ENCODE results near the gene KRTAP3-3.
A peak's percentile ranks its signal among the peaks of the same experiment; 100 is the strongest.

The KRTAP3-3 gene

DNA sequence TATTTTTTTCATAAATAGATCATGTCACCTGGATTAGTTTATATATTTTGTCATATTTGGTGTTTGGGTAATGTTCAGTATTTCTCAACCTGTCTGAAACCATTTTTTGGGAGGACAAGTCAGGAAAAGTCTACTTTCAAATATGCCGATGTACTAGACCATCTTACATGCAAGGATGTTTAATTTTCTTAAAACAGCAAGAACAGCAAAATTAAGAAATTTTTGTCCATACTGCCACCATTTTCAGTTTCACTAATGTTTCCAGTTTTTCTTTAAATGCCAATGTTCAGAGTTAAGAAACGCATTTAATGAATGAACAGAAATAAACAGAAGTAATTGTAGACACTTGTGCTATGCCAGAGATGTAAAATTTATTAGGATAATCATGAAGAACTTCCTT, 880 bp downstream of the KRTAP3-3 start:
- DNase-seq: no peak
- TF ChIP-seq POLR2A (IDR thresholded peaks at IDR 0.05; ENCODE audit: low read length) (no peak), GATA1 (IDR thresholded peaks at IDR 0.05; ENCODE audit: low read depth, low read length) (no peak)

DNA sequence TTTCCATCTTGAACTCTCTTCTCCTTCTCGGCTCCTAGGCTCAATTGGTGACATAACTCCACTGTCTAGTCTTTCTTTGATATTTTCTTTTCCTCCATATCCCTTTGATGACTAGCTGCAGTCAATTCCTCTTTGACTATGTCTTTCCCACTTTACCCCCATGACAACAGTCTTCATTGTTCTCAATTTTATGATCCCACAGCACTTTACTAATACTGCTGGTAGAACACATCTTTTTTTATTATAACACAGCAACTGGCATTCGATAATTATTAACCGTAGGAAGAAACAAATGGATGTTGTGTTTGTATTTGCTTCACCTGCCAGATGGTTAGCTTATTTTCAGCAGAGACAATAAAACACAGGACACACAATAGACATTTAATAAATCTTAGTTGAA, 1.3 kb downstream of the KRTAP3-3 start:
- no peak for TF ChIP-seq POLR2A (IDR thresholded peaks at IDR 0.05; ENCODE audit: low read length)
- TF ChIP-seq GATA1 (IDR thresholded peaks at IDR 0.05; ENCODE audit: low read depth, low read length): no peak
- no peak for DNase-seq

DNA sequence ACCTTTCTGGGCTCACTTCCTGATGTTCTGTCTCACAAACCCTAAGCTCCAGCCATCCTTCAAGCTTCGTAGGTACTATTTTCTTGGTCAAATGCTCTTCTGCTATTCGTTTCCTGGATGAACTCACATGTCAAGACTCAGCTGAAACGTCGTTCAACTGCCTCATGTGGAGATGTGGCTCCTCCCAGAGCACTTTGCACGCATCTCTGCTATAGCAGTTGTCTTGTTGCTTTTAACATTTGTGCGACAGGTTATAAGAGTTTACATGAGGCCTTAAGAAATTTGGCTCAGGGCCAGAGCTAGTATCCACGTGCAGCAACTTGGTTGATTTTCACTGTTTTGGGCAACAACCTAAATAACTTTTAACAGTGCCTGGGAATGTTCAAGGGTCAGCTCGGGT, 7.0 kb downstream of the KRTAP3-3 start:
- DNase-seq: no peak
- TF ChIP-seq POLR2A (IDR thresholded peaks at IDR 0.05; ENCODE audit: low read length) (no peak), GATA1 (IDR thresholded peaks at IDR 0.05; ENCODE audit: low read depth, low read length) (no peak)

DNA sequence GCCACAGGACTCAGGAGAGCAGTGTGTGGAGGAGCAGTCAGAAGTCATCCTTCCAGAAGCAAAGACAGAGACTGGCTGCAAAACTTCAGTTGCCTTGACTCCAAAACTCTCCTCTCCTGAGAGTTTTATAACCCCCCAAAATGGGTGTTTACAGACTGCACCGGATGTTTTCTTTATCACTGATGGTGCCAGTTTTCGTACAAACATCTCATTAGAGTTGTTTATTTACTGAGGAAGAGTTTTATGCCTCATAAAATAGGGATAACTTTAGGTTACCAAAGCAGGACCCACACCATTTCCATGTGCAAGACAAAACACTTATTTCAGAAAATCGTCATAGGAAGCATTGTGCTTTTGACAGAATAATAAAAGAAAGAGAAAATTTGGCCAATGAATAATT, 9.7 kb downstream of the KRTAP3-3 start, which contains the start of gene KRT40:
TSS of gene KRT40 (minus strand) at position 101 of the 400 bp plus-strand sequence. CDS start at position 48, 53 bp downstream.
- TF ChIP-seq GATA1 (IDR thresholded peaks at IDR 0.05; ENCODE audit: low read depth, low read length): no peak
- no peak for TF ChIP-seq POLR2A (IDR thresholded peaks at IDR 0.05; ENCODE audit: low read length)
- DNase-seq: no peak

DNA sequence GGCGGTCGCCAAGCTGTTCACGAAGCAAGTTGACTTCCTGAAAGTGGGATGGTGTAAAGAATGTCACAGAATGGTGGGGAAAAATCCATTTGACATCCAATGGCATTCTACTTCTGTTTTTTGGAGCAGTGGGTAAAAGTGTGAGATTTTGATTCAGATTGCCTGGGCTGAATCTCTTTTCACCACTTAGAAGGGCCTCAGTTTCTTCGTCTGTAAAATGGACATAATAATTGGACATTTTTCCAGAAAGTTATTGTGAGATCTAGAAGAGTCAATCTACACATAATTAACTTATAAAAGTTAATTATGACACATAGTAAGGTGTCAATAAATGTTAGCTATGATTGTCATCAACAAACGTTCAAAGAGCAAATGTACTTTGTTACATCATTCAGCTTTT, 12.8 kb downstream of the KRTAP3-3 start:
- TF ChIP-seq POLR2A (IDR thresholded peaks at IDR 0.05; ENCODE audit: low read length) (no peak), GATA1 (IDR thresholded peaks at IDR 0.05; ENCODE audit: low read depth, low read length) (no peak)
- no peak for DNase-seq

DNA sequence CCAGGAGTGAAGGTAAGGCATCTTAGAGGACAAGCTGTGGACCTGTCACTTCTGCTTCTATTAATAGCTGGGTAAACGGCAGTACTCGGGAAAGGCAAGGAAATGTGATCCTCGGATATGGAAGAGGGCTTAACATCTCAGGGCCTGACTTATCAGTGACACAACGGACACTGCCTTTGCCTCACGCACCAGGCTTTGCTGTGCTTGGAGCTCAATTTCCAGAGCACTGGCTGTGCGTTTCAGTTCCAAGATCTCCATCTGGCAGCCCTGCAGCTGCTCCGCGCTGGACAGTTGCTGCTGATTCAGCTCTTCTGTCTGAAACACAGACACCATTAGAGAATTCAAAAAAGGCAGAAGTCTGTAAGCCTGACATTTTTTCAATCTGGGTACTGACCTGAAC, 13.4 kb downstream of the KRTAP3-3 start:
- DNase-seq: no peak
- TF ChIP-seq POLR2A (IDR thresholded peaks at IDR 0.05; ENCODE audit: low read length) (no peak), GATA1 (IDR thresholded peaks at IDR 0.05; ENCODE audit: low read depth, low read length) (no peak)

DNA sequence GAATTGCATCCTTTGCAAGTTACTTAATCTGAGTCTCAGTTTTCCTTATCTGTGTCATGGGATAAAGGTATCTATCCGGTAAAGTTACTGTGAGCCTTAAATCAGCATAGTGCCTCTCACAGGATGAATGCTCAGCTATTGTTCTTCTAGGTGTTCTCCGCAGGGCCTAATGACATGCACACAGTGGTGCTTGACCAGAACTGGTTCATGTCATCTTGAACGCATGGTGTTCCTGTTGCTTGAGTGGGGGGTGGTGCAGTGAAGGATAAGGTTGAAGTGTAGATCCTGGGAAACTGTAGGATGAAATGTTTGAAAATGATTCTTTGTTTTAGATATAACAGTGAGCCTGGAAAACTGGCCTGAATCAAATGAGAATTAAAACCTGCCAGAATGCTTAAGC, 13.8 kb downstream of the KRTAP3-3 start:
- DNase-seq: no peak
- TF ChIP-seq POLR2A (IDR thresholded peaks at IDR 0.05; ENCODE audit: low read length): no peak
- TF ChIP-seq GATA1 (IDR thresholded peaks at IDR 0.05; ENCODE audit: low read depth, low read length): no peak

DNA sequence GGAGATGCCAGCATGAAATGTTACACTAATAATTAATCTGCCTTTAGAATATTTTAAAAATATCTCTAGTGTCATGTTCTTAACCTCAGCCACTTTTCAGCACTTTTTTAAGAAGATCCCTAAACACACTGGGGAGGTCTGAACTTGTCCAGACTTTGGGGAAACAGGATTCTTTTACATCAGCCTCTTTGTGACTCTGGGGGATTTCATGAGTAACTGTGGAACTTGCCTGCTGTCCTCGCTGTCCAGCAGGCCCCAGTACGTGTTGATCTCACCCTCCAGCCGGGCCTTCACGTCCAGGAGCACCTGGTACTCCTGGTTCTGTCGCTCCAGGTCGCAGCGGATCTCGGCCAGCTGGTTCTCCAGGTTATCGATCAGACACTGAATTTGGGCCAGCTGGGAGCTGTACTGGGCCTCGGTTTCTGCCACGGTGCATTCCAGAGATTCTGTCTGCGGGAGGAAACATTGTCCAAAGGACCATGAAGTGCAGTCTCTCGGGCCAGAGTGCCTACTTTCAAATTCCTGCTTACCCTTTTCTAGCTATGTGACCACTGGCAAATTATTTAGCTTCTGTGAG, 15.3 kb downstream of the KRTAP3-3 start:
- TF ChIP-seq POLR2A (IDR thresholded peaks at IDR 0.05; ENCODE audit: low read length) (no peak), GATA1 (IDR thresholded peaks at IDR 0.05; ENCODE audit: low read depth, low read length) (no peak)
- DNase-seq: no peak

DNA sequence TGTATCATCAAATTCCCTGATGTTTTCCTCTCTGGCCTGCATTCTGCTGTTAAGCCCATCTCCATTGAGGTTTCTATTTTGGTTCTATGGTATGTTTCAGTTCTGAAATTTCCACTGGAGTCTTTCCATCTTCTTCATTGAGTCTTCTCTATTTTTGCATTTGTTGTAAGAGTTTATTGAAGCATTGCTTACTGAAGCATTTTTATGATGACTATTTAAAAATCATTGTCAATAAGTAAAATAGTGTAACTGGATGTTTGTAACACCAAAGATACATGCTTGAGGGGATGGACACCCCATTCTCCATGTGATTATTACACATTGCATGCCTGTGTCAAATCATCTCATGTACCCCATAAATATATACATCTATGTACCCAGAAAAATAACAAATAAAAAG, 18.4 kb downstream of the KRTAP3-3 start:
- TF ChIP-seq POLR2A (IDR thresholded peaks at IDR 0.05; ENCODE audit: low read length): no peak
- no peak for TF ChIP-seq GATA1 (IDR thresholded peaks at IDR 0.05; ENCODE audit: low read depth, low read length)
- no peak for DNase-seq

DNA sequence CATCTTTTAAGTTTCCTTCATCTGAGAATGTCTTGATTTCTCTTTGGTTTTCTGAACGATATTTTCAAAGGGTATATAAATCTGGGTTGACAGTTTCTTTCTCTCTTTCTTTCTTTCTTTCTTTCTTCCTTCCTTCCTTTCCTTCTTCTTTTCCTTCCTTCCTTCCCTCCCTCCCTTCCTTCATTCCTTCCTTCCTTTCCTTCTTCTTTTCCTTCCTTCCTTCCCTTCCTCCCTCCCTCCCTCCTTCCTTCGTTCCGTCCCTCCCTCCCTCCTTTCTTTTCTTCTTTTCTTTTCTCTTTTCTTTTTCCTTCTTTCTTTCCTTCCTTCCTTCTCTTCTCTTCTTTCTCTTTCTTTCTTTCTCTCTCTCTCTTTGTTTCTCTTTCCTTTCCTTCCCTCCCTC, 19.6 kb downstream of the KRTAP3-3 start:
- TF ChIP-seq GATA1 (IDR thresholded peaks at IDR 0.05; ENCODE audit: low read depth, low read length): no peak
- TF ChIP-seq POLR2A (IDR thresholded peaks at IDR 0.05; ENCODE audit: low read length): no peak
- no peak for DNase-seq

DNA sequence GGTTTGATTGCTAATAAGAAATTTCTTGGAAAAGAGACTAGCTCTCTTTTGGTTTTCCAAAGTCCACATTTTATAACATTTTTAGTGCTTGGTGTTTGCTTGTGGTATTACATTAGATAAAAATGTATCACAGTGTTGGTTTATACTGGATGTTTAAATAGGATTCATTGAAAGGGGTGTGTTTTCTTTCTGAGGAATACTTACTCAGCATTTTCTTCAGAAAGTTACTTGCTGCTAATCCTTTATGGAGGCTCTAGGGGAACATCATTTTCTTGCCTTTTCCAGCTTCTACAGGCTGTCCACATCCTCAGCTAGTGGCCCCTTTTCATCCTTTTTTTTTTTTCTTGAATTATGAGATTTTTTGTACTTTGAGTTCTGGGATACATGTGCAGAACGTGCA, 26.4 kb downstream of the KRTAP3-3 start:
- no peak for TF ChIP-seq POLR2A (IDR thresholded peaks at IDR 0.05; ENCODE audit: low read length)
- TF ChIP-seq GATA1 (IDR thresholded peaks at IDR 0.05; ENCODE audit: low read depth, low read length): no peak
- no peak for DNase-seq

DNA sequence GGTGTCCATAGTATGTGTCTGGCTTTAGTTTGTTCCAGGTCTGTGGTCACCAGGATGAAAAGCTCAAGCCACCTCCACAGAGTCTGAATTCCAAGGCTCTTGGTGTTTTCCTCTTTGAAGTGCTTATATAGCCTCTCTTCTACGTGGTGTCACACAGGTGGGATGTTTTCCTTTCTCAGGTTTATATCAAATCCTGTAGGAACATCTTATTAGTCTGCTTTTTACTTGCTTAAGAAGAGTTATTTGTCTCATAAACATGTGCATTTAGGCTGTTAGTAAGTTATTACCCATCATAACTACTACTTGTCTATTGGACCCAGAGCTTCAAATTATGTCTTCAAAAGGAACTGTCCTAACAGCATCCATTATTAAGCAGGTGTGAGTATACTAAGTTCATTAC, 27.1 kb downstream of the KRTAP3-3 start, which contains the start of gene KRT39:
TSS of gene KRT39 (minus strand) at position 101 of the 400 bp plus-strand sequence. CDS start at position 9, 92 bp downstream.
- DNase-seq: no peak
- TF ChIP-seq GATA1 (IDR thresholded peaks at IDR 0.05; ENCODE audit: low read depth, low read length) (no peak), POLR2A (IDR thresholded peaks at IDR 0.05; ENCODE audit: low read length) (no peak)

DNA sequence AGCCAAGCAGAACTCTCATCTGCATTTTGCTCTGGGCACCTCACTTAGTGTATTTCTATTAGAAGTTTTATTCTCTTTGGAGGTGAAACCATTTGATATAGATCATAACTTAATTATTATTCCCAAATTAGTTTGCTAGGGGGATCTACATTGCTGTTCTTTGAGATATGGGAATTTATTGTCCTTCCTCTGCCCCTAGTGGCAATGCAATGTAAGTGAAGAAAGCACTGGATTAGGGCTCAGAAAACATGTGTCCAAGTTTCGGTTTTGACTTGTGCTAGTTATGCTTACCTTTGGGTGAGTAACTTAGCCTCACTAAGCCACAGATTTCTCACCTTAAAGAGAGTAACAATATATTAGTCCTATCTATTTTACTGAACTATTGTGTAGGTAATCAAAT, 30.1 kb downstream of the KRTAP3-3 start:
- TF ChIP-seq GATA1 (IDR thresholded peaks at IDR 0.05; ENCODE audit: low read depth, low read length): no peak
- no peak for TF ChIP-seq POLR2A (IDR thresholded peaks at IDR 0.05; ENCODE audit: low read length)
- DNase-seq: peak in 1 of 2 experiments; percentile 20

DNA sequence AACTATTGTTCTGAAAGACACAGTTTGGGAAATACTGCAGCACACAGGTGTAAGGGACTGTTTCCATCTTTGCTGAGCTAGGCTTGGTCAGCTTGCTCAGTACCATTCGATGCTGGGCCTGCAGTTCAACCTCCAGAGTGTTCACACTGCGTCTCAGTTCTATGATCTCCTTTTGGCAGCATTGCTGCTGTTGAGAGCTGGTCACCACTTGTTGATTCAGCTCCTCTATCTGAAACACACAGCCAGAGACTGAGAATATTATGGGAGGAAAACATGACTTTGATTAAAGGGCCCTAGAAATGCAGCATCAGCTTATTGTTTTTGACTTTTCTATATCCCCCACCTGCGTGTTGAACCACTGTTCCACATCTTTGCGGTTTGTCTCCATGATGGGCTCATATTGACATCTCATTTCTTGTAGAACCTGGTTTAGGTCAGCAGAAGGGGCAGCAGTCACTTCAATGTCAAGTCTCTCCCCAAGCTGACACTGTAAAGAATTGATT, 31.9 kb downstream of the KRTAP3-3 start:
- TF ChIP-seq GATA1 (IDR thresholded peaks at IDR 0.05; ENCODE audit: low read depth, low read length) (no peak), POLR2A (IDR thresholded peaks at IDR 0.05; ENCODE audit: low read length) (no peak)
- no peak for DNase-seq

DNA sequence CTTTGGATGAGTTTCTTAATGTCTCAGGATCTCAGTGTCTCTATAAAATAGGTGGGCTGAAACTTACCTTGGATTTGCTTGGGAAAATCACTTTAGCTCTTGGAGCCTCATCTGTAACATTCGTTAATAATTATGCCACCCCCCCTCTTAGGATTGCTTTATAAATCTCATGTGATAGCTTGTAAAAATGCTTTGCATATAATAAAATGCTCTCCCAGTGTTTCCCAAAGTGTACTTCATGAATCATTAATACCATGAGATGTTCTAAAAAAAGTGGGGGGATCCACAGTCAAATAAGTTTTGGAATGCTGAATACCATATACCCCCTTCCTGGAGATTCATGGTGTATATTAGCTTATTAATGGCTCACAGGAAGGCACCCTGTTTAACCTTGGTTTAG, 32.4 kb downstream of the KRTAP3-3 start:
- no peak for DNase-seq
- TF ChIP-seq GATA1 (IDR thresholded peaks at IDR 0.05; ENCODE audit: low read depth, low read length) (no peak), POLR2A (IDR thresholded peaks at IDR 0.05; ENCODE audit: low read length) (no peak)

Data from erythroblast (primary cell).